ENCODE results near the gene GNPTAB. TPM values are rescaled to one million over a fixed set of nuclear protein-coding genes. Genes with fewer than 3 reads are reported as not detected.
"Not testable (repeated sequence)": the region's sequence is repeated elsewhere in the genome, so short reads cannot be mapped to it uniquely, and the experiment has no call there.

GNPTAB gene
- total RNA-seq, 1 experiment from 2014 or later, result 12.3 TPM

GRCh38 chr12:101852998-101853397, 22.2 kb upstream of the GNPTAB start:
- no peak for DNase-seq (ENCODE audit: low read depth)

- no peak for DNase-seq (ENCODE audit: low read depth)
Observed at GRCh38 chr12:101850199-101850598, 19.4 kb upstream of the GNPTAB start.

GRCh38 chr12:101847325-101847724, 16.6 kb upstream of the GNPTAB start:
- no peak for DNase-seq (ENCODE audit: low read depth)

- no peak for DNase-seq (ENCODE audit: low read depth)
Observed at GRCh38 chr12:101845137-101845711, 14.5 kb upstream of the GNPTAB start.

- no peak for DNase-seq (ENCODE audit: low read depth)
Observed at GRCh38 chr12:101841069-101841468, 10.3 kb upstream of the GNPTAB start.

- DNase-seq (ENCODE audit: low read depth), result peak; percentile 44
Observed at GRCh38 chr12:101839324-101840283, 8.8 kb upstream of the GNPTAB start.

- DNase-seq (ENCODE audit: low read depth), result no peak
Observed at GRCh38 chr12:101838628-101839323, 8.0 kb upstream of the GNPTAB start.

GRCh38 chr12:101832030-101832429, 1.3 kb upstream of the GNPTAB start:
- no peak for DNase-seq (ENCODE audit: low read depth)

GRCh38 chr12:101829639-101830366, 956 bp downstream of the GNPTAB start:
- no peak for DNase-seq (ENCODE audit: low read depth)

- DNase-seq (ENCODE audit: low read depth), result no peak
Observed at GRCh38 chr12:101828463-101829196, 2.1 kb downstream of the GNPTAB start.

- no peak for DNase-seq (ENCODE audit: low read depth)
Observed at GRCh38 chr12:101826766-101827368, 3.9 kb downstream of the GNPTAB start.

- no peak for DNase-seq (ENCODE audit: low read depth)
Observed at GRCh38 chr12:101824831-101825230, 5.9 kb downstream of the GNPTAB start.

- DNase-seq (ENCODE audit: low read depth), result peak; percentile 63
Observed at GRCh38 chr12:101823891-101824290, 6.9 kb downstream of the GNPTAB start.

- DNase-seq (ENCODE audit: low read depth), result no peak
Observed at GRCh38 chr12:101823039-101823438, 7.7 kb downstream of the GNPTAB start.

GRCh38 chr12:101819467-101819866, 11.3 kb downstream of the GNPTAB start:
- DNase-seq (ENCODE audit: low read depth), result no peak

- DNase-seq (ENCODE audit: low read depth), result not testable (repeated sequence)
Observed at GRCh38 chr12:101818689-101819088, 12.1 kb downstream of the GNPTAB start.

- DNase-seq (ENCODE audit: low read depth), result no peak
Observed at GRCh38 chr12:101813117-101813516, 17.6 kb downstream of the GNPTAB start.

GRCh38 chr12:101812716-101813115, 18.0 kb downstream of the GNPTAB start:
- DNase-seq (ENCODE audit: low read depth), result not testable (repeated sequence)

GRCh38 chr12:101811342-101811741, 19.4 kb downstream of the GNPTAB start:
- DNase-seq (ENCODE audit: low read depth), result not testable (repeated sequence)

GRCh38 chr12:101809208-101809607, 21.6 kb downstream of the GNPTAB start:
- no peak for DNase-seq (ENCODE audit: low read depth)

GRCh38 chr12:101806265-101806664, 24.5 kb downstream of the GNPTAB start:
- DNase-seq (ENCODE audit: low read depth), result no peak

Measured in RPMI7951 (cell line).